H1 (cell line): ENCODE results near the gene ANLN. TPM values are rescaled to one million over a fixed set of nuclear protein-coding genes. Genes with fewer than 3 reads are reported as not detected.
A peak's percentile ranks its signal among the peaks of the same experiment; 100 is the strongest.

Source experiments
- JUN ChIP-seq: IDR thresholded peaks from 2 replicates; pipeline ENCODE4 v1.6.1; 2011; ENCODE audit warnings: low read depth, mild to moderate bottlenecking, improper control_type of control experiment, low read length
- KDM4A ChIP-seq: IDR thresholded peaks from one replicate; pipeline ENCODE4 v1.7.1; 2012; ENCODE audit warnings: low read depth, mild to moderate bottlenecking, moderate library complexity, low read length, inconsistent platforms; ENCODE audit not compliant: severe bottlenecking
- POLR2A ChIP-seq, 2 experiments: IDR thresholded peaks; 1 replicate in 1 of 2; 2 replicates in 1 of 2; pipeline ENCODE4 v1.6.1; 2011; ENCODE audit warnings: low read depth in 2 of 2, low read length in 2 of 2, mild to moderate bottlenecking in 2 of 2; ENCODE audit errors: control extremely low read depth in 1 of 2
- SIN3A ChIP-seq, 2 experiments: IDR thresholded peaks in 1 of 2; conservative IDR thresholded peaks in 1 of 2; 2 replicates each; pipeline ENCODE4 v1.6.1; 2011 to 2012; ENCODE audit warnings: low read length in 2 of 2, improper control_type of control experiment in 1 of 2, low read depth in 1 of 2, mild to moderate bottlenecking in 1 of 2
- TAF7 ChIP-seq: optimal IDR thresholded peaks from 2 replicates; pipeline ENCODE3; 2011; ENCODE audit warnings: low read depth, mild to moderate bottlenecking, inconsistent platforms, low read length, moderate library complexity, borderline replicate concordance
- polyA plus RNA-seq, 7 experiments: library from polyadenylated mRNA; depleted of rRNA in 3 of 7; stranded (reverse) in 5 of 7; unstranded in 2 of 7; fragments of >200 nt in 5 of 7; fragments of 200-250 nt in 2 of 7; gene quantifications; 1 replicate in 5 of 7; 2 replicates in 1 of 7; 4 replicates in 1 of 7; pipeline versions ENCODE4 v1.2.1 to v1.2.3, GENCODE V29; 2011 to 2013; ENCODE audit warnings: missing spikeins in 2 of 7, mixed read lengths in 2 of 7
- total RNA-seq: library from RNA; stranded (reverse); fragmentation: NEBNext Ultra II Directional; extraction: Animal tissue kit (Norgen Biotek cat#: 25700); gene quantifications from 2 replicates; pipeline ENCODE4 v1.2.1, GENCODE V29; 2021
- TF ChIP-seq, protein P1 (sequence below): IDR thresholded peaks from 2 replicates; pipeline ENCODE4 v1.6.1; 2011; ENCODE audit warnings: low read depth, mild to moderate bottlenecking, low read length; ENCODE audit not compliant: insufficient read depth

ANLN gene
- total and polyA plus RNA-seq, 2 of the 8 experiments (the other 6 are each of a cell fraction or from before 2014, with no cell fraction given), result 18.5 to 90.1 TPM

DNA sequence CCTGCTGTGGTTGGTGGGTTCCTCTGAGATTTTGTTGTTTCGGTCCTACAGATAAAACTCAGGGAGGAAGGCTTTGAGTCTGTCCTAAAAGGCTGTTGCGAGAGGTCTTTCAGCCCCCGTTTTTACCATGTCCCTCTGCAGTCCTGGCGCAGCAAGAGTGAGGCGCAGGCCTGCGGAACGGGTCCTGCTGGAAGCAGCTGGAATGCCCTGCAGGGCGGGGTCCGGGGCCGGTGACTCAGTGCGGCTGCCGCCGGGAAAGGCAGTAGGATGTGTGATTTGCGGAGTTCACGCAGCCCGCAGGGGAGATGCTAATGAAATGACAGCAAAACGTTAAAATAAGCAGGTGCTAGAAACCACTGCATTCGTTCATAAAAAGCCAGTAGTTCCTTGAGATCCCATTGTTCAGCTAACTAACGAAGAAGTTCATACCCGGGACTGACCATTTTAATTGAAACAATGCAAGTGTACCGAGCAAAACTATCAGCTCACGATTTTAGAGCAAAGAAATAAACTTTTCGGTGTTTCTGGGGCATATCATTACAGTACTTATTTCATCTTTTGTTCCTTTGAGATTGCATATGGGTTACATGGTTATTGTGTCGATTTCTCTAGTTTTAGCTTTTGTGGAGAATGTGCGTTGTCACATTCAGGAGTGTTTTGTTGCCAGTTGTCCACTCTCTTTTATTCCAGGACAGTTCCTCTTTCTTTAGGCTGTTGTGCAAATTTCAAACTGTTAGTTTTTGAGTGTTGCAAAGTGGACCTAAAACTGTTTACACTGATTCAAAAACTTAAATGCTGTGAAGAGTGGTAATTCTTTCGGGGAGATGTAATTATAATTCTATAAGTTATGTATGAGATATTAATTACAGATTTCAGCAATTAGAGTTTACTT is 783 bp downstream of the ANLN start (continued):
- peak in 1 of 2 experiments; percentile 59; a peak in 1 of 3 replicates for TF ChIP-seq POLR2A (IDR thresholded peaks at IDR 0.05; ENCODE audit: control extremely low read depth in 1 of 2, low read depth in 2 of 2, low read length in 2 of 2)
- peak in 1 of 2 experiments; percentile 68; a peak in 2 of 4 replicates for TF ChIP-seq SIN3A (conservative IDR thresholded peaks at IDR 0.05 in 1 of 2, IDR thresholded peaks at IDR 0.05 in 1 of 2; ENCODE audit: low read depth in 1 of 2, low read length in 2 of 2)
- peak; percentile 62 for TF ChIP-seq TAF7
- TF ChIP-seq JUN, result no peak
- TF ChIP-seq, protein P1, sequence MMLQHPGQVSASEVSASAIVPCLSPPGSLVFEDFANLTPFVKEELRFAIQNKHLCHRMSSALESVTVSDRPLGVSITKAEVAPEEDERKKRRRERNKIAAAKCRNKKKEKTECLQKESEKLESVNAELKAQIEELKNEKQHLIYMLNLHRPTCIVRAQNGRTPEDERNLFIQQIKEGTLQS, result 0 out of 2 replicates have a peak, but pooled peaks have one; percentile 12
- TF ChIP-seq KDM4A, result peak; percentile 75
- TF ChIP-seq, all 59 proteins: peak for 13
